H1 (cell line): ENCODE results near the gene IFNAR2. TPM values are rescaled to one million over a fixed set of nuclear protein-coding genes. Genes with fewer than 3 reads are reported as not detected.
A peak's percentile ranks its signal among the peaks of the same experiment; 100 is the strongest.

Source experiments
- CTCF ChIA-PET: fragments of 300-600 bp; sonication (Branson Sonifier 250); formaldehyde crosslinking; loops from one replicate; lab custom pipeline; 2021; ENCODE audit not compliant: partially characterized antibody; lab: Charles Lee
- POLR2A ChIA-PET: fragments of 300-600 bp; sonication (Branson Sonifier 250); formaldehyde crosslinking; loops from one replicate; lab custom pipeline; 2021; ENCODE audit warnings: inconsistent platforms; ENCODE audit not compliant: partially characterized antibody; lab: Charles Lee
- DNase-seq, 2 experiments: peaks; one replicate each; pipeline versions ENCODE4 v3.0.0 to v3.0.0-alpha.2; 2010 to 2022; ENCODE audit warnings: low spot score in 2 of 2, low read depth in 1 of 2, mixed read lengths in 1 of 2
- FAIRE-seq: peaks from 2 replicates; lab custom pipeline; 2011; peaks lifted over from hg19 to GRCh38; lab: Jason Lieb, UNC
- H2AFZ ChIP-seq: 2 replicates; pipeline ENCODE4 v1.8.1; 2012; ENCODE audit warnings: low read length, inconsistent platforms
- H2AK5ac ChIP-seq: 2 replicates; pipeline ENCODE4 v1.6.1; 2013; ENCODE audit warnings: low read depth, low read length
- H2BK120ac ChIP-seq: replicated peaks from 2 replicates; pipeline ENCODE3; 2013; ENCODE audit warnings: low read depth, low read length, inconsistent platforms
- H2BK12ac ChIP-seq: 2 replicates; pipeline ENCODE4 v1.6.1; 2013; ENCODE audit warnings: low read depth, low read length
- H2BK15ac ChIP-seq: 2 replicates; pipeline ENCODE4 v1.6.1; 2013; ENCODE audit warnings: low read length
- H2BK20ac ChIP-seq: 2 replicates; pipeline ENCODE4 v1.6.1; 2013; ENCODE audit warnings: low read length
- H2BK5ac ChIP-seq: 2 replicates; pipeline ENCODE4 v1.6.1; 2013; ENCODE audit warnings: low read depth, low read length
- H3K14ac ChIP-seq: 2 replicates; pipeline ENCODE4 v1.6.1; 2013; ENCODE audit warnings: inconsistent platforms; ENCODE audit not compliant: insufficient read length
- H3K18ac ChIP-seq: 2 replicates; pipeline ENCODE4 v1.6.1; 2013; ENCODE audit warnings: low read length; ENCODE audit errors: extremely low read depth
- H3K23ac ChIP-seq: 2 replicates; pipeline ENCODE4 v1.6.1; 2013; ENCODE audit warnings: inconsistent platforms; ENCODE audit not compliant: insufficient read length
- H3K23me2 ChIP-seq: 2 replicates; pipeline ENCODE4 v1.6.1; 2013; ENCODE audit warnings: low read depth, low read length
- H3K27ac ChIP-seq: 2 replicates; pipeline ENCODE4 v1.6.1; 2011; ENCODE audit warnings: low read depth, low read length, inconsistent platforms
- H3K27me3 ChIP-seq, 4 experiments: replicated peaks in 1 of 4; 1 replicate in 1 of 4; 2 replicates in 3 of 4; pipeline versions ENCODE4 v1.6.1 to v1.8.1; 2011 to 2013; ENCODE audit warnings: low read length in 3 of 4, mild to moderate bottlenecking in 3 of 4, inconsistent platforms in 2 of 4, mixed read lengths in 2 of 4, moderate library complexity in 1 of 4; ENCODE audit not compliant: control insufficient read depth in 3 of 4, insufficient read depth in 3 of 4; ENCODE audit errors: extremely low read depth in 1 of 4
- H3K36me3 ChIP-seq, 4 experiments: 2 replicates each; pipeline versions ENCODE4 v1.6.1 to v1.8.1; 2011 to 2013; ENCODE audit warnings: mild to moderate bottlenecking in 4 of 4, low read length in 3 of 4, moderate library complexity in 2 of 4, control low read depth in 1 of 4, inconsistent platforms in 1 of 4; ENCODE audit not compliant: insufficient read depth in 4 of 4, control insufficient read depth in 2 of 4
- H3K4ac ChIP-seq: replicated peaks from 2 replicates; pipeline ENCODE3; 2013; ENCODE audit warnings: low read length, low read depth, mixed read lengths, inconsistent platforms; ENCODE audit not compliant: insufficient read length
- H3K4me1 ChIP-seq, 4 experiments: replicated peaks in 1 of 4; 1 replicate in 1 of 4; 2 replicates in 3 of 4; pipeline versions ENCODE4 v1.6.1 to v1.8.1; 2011 to 2013; ENCODE audit warnings: low read length in 3 of 4, inconsistent platforms in 2 of 4, mixed read lengths in 1 of 4; ENCODE audit not compliant: insufficient read depth in 4 of 4, control insufficient read depth in 3 of 4
- H3K4me2 ChIP-seq, 2 experiments: 2 replicates each; pipeline versions ENCODE4 v1.6.1 to v1.8.1; 2011 to 2013; ENCODE audit warnings: low read depth in 2 of 2, low read length in 2 of 2, control low read depth in 1 of 2, inconsistent platforms in 1 of 2, mild to moderate bottlenecking in 1 of 2; ENCODE audit not compliant: insufficient read depth in 1 of 2
- H3K4me3 ChIP-seq, 4 experiments: fragments of 200-600, 300-600 bp in 1 of 4; sonication (generic), shearing (Covaris generic), sonication (Bioruptor Twin) in 1 of 4; 2 replicates each; pipeline versions ENCODE4 v1.5.1 to v1.8.1; 2011 to 2016; ENCODE audit warnings: low read length in 4 of 4, low read depth in 3 of 4, control low read depth in 2 of 4, inconsistent platforms in 2 of 4, mild to moderate bottlenecking in 2 of 4, mixed read lengths in 1 of 4, moderate library complexity in 1 of 4; ENCODE audit not compliant: insufficient read depth in 2 of 4; ENCODE audit errors: extremely low read depth in 1 of 4
- H3K56ac ChIP-seq: replicated peaks from 2 replicates; pipeline ENCODE3; 2013; ENCODE audit warnings: low read depth, mild to moderate bottlenecking, mixed read lengths, low read length, inconsistent platforms; ENCODE audit not compliant: insufficient read length
- H3K79me1 ChIP-seq: 2 replicates; pipeline ENCODE4 v1.6.1; 2013; ENCODE audit warnings: low read depth, low read length, control low read depth
- H3K79me2 ChIP-seq, 2 experiments: 2 replicates each; pipeline versions ENCODE4 v1.6.1 to v1.8.1; 2012 to 2013; ENCODE audit warnings: low read length in 2 of 2, mild to moderate bottlenecking in 2 of 2, inconsistent platforms in 1 of 2; ENCODE audit not compliant: insufficient read depth in 2 of 2, control insufficient read depth in 1 of 2
- H3K9ac ChIP-seq, 4 experiments: replicated peaks in 1 of 4; 1 replicate in 1 of 4; 2 replicates in 3 of 4; pipeline versions ENCODE4 v1.6.1 to v1.8.1; 2011 to 2013; ENCODE audit warnings: low read depth in 3 of 4, low read length in 3 of 4, control low read depth in 2 of 4, mild to moderate bottlenecking in 2 of 4, moderate library complexity in 2 of 4, inconsistent platforms in 1 of 4; ENCODE audit errors: extremely low read depth in 1 of 4
- H3K9me3 ChIP-seq, 2 experiments: 2 replicates each; pipeline versions ENCODE4 v1.6.1 to v1.8.1; 2012 to 2013; ENCODE audit warnings: mild to moderate bottlenecking in 2 of 2, moderate library complexity in 2 of 2, control low read depth in 1 of 2, inconsistent platforms in 1 of 2, low read depth in 1 of 2, low read length in 1 of 2, mixed read lengths in 1 of 2; ENCODE audit not compliant: insufficient read depth in 2 of 2
- H4K20me1 ChIP-seq, 2 experiments: replicated peaks in 1 of 2; 2 replicates each; pipeline versions ENCODE3 to v1.8.1; 2011 to 2013; ENCODE audit warnings: inconsistent platforms in 2 of 2, low read length in 2 of 2, mild to moderate bottlenecking in 1 of 2; ENCODE audit not compliant: insufficient read depth in 2 of 2, control insufficient read depth in 1 of 2
- H4K5ac ChIP-seq: 2 replicates; pipeline ENCODE4 v1.6.1; 2013; ENCODE audit warnings: low read length, low read depth, mixed read lengths, inconsistent platforms; ENCODE audit not compliant: insufficient read length
- H4K8ac ChIP-seq: 2 replicates; pipeline ENCODE4 v1.8.0; 2013; ENCODE audit warnings: mild to moderate bottlenecking, moderate library complexity, low read length, inconsistent platforms; ENCODE audit not compliant: insufficient read depth; ENCODE audit errors: extremely low read depth
- H4K91ac ChIP-seq: replicated peaks from 2 replicates; pipeline ENCODE3; 2013; ENCODE audit warnings: low read length, mixed read lengths, inconsistent platforms; ENCODE audit not compliant: insufficient read length
- BACH1 ChIP-seq: IDR thresholded peaks from 2 replicates; pipeline ENCODE4 v1.6.1; 2012; ENCODE audit warnings: low read length, improper control_type of control experiment
- BRCA1 ChIP-seq: IDR thresholded peaks from 2 replicates; pipeline ENCODE4 v1.6.1; 2012; ENCODE audit warnings: low read depth, low read length, improper control_type of control experiment
- CEBPB ChIP-seq: IDR thresholded peaks from 2 replicates; pipeline ENCODE4 v1.6.1; 2012; ENCODE audit warnings: low read depth, low read length
- TAF7 ChIP-seq: optimal IDR thresholded peaks from 2 replicates; pipeline ENCODE3; 2011; ENCODE audit warnings: low read depth, mild to moderate bottlenecking, inconsistent platforms, low read length, moderate library complexity, borderline replicate concordance
- TCF12 ChIP-seq: IDR thresholded peaks from 2 replicates; pipeline ENCODE4 v1.6.1; 2011; ENCODE audit warnings: low read depth, mild to moderate bottlenecking, low read length
- WGBS, 2 experiments: shearing (Covaris generic) in 1 of 2; methylation state at CpG; one replicate each; pipeline versions ENCODE4 v1.1.6 to v1.1.7; 2013 to 2015; ENCODE audit warnings: low lambda C conversion rate in 2 of 2, mixed read lengths in 2 of 2, inconsistent platforms in 1 of 2, low coverage in 1 of 2, missing lambda C conversion rate in 1 of 2; ENCODE audit not compliant: insufficient replicate concordance in 2 of 2, insufficient coverage in 1 of 2, insufficient read length in 1 of 2; ENCODE audit errors: extremely low coverage in 1 of 2, missing lambda C conversion rate in 1 of 2; 5-methylcytosine and 5-hydroxymethylcytosine counted together
- polyA plus RNA-seq, 7 experiments: library from polyadenylated mRNA; depleted of rRNA in 3 of 7; stranded (reverse) in 5 of 7; unstranded in 2 of 7; fragments of >200 nt in 5 of 7; fragments of 200-250 nt in 2 of 7; gene quantifications; 1 replicate in 5 of 7; 2 replicates in 1 of 7; 4 replicates in 1 of 7; pipeline versions ENCODE4 v1.2.1 to v1.2.3, GENCODE V29; 2011 to 2013; ENCODE audit warnings: missing spikeins in 2 of 7, mixed read lengths in 2 of 7
- total RNA-seq: library from RNA; stranded (reverse); fragmentation: NEBNext Ultra II Directional; extraction: Animal tissue kit (Norgen Biotek cat#: 25700); gene quantifications from 2 replicates; pipeline ENCODE4 v1.2.1, GENCODE V29; 2021

Gene IFNAR2
- total and polyA plus RNA-seq, 2 of the 8 experiments (the other 6 are each of a cell fraction or from before 2014, with no cell fraction given) = 12.2 to 16.1 TPM

DNA sequence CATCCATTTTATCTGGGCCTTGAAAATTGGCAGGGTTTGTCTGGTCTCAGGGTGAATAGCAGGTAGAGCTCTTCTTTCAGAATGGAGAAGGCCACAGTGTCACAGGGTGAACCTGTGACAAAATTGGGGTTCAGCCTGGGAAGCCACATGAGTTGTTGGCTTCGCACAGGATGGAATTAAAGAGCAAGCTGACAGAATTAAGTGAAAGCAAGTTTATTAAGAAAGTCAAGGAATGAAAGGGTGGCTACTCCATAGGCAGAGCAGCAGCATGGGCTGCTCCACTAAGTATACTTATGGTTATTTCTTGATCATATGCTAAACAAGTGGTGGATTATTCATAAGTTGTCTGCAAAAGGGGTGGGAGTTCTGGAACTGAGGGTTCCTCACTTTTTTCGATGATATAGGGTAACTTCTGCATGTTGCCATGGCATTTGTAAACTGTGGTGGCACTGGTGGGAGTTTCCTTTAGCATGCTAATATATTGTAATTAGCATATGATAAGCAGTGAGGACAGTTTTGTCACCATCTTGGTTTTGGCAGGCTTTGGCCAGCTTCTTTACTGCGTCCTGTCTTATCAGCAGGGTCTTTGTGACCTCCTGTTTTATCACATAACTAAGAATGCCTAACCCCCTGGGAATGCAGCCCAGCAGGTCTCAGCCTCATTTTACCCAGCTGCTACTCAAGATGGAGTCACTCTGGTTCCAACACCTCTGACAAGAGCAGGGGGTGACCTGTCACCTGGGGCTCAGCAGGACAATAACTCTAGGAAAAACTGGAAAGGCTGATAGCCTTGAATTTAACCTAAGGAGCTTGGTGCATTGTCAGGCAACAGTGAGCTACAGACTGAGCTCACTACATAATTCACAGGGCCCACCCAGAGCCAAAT lies 5.1 kb downstream of the IFNAR2 start:
- ChIA-PET CTCF (interaction anchor here (0.6 to 1.0 kb wide), 2 partner anchors 38 to 379 kb away, joined by 3 read pairs; no protein-coding TSS in a partner anchor), POLR2A (interaction anchor here (0.8 to 1.3 kb wide), 3 partner anchors 9 to 126 kb away, joined by 3 read pairs; no protein-coding TSS in a partner anchor)
- Histone ChIP-seq H3K14ac (no peak overlapping the region), H3K4me3 (no peak overlapping the region), H3K4ac (no peak overlapping the region), H4K20me1 (peaks cover 0 to 3% of the 10 kb centered on the region in 2 experiments), H3K56ac (no peak overlapping the region), H3K9me3 (peaks cover 23 to 24% of the 10 kb centered on the region in 2 experiments), H3K79me1 (peaks cover 6% of the 10 kb centered on the region), H3K9ac (no peak overlapping the region), H3K27ac (no peak overlapping the region), H3K27me3 (no peaks in the 10 kb centered on the region), H4K5ac (no peak overlapping the region), H4K8ac (no peak overlapping the region), H3K18ac (no peak overlapping the region), H2BK120ac (no peak overlapping the region), H3K23ac (no peak overlapping the region), H2AK5ac (no peak overlapping the region), H3K4me2 (no peak overlapping the region), H3K4me1 (peaks cover 0 to 5% (median under 1%) of the 10 kb centered on the region in 4 experiments; a peak in 2 of 7 replicates), H2BK12ac (no peak overlapping the region), H3K23me2 (peaks cover 4% of the 10 kb centered on the region; the same call in 1 of the 2 replicates), H2BK15ac (no peak overlapping the region), H3K79me2 (peaks cover 0 to 39% of the 10 kb centered on the region in 2 experiments; a peak in 2 of 4 replicates), H3K36me3 (peaks cover 2 to 14% (median 5%) of the 10 kb centered on the region in 4 experiments; a peak in 5 of 8 replicates), H2AFZ (no peak overlapping the region), H2BK5ac (no peak overlapping the region), H4K91ac (no peak overlapping the region), H2BK20ac (no peak overlapping the region)
- FAIRE-seq = no peak
- TF ChIP-seq BACH1 (no peak), BRCA1 (no peak), TAF7 (peak; percentile 51), CEBPB (no peak), TCF12 (no peak)
- WGBS, 2 experiments = 91% methylated on average over 3 of the region's 3 CpGs; no CpG with 5 or more reads in 1 of the 2 experiments
- no peak for DNase-seq
